Sigmoid colon (tissue), 4 donors: ENCODE measurements around the gene TMPRSS13.

ENCODE experiments used
- EP300 ChIP-seq, 4 donors: sonication (generic); formaldehyde crosslinking; IDR thresholded peaks; one replicate each; pipeline ENCODE4 v1.6.1; 2017; ENCODE audit warnings: antibody characterized with exemption in 4 of 4
- POLR2A ChIP-seq, 2 donors: fragments of 450-650 bp; IDR thresholded peaks; one replicate each; pipeline ENCODE4 v1.6.1; 2016; ENCODE audit warnings: antibody characterized with exemption in 2 of 2, mild to moderate bottlenecking in 2 of 2, moderate library complexity in 2 of 2
- POLR2AphosphoS5 ChIP-seq, 4 donors: sonication (generic); formaldehyde crosslinking; IDR thresholded peaks; one replicate each; pipeline ENCODE4 v1.6.1; 2017; ENCODE audit warnings: antibody characterized with exemption in 4 of 4
- TF ChIP-seq, protein P1 (sequence below), 4 experiments: fragments of 450-650 bp in 3 of 4; fragments of 200-600 bp in 1 of 4; IDR thresholded peaks; one replicate each; pipeline ENCODE4 v1.5.1; 2016 to 2019; ENCODE audit warnings: antibody characterized with exemption in 4 of 4, mild to moderate bottlenecking in 3 of 4, moderate library complexity in 2 of 4

DNA sequence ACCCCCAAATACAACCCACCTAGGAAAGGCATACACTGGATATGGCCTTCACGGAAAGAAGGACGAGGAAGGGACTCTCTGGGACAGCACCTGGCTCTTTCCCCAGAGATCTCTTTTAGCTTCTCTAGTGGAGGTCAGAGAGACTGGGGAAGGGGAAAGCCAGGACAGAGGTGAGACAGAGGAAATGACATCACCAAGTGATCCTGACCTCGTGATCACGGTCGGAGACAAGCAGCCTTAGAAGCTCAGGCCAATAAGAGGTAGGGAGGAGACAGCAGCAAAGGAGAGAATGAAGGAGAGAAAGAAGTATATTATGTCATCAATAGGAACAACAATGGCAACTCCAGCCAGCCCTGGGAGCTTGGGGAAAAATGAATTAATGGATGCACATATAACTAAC lies 15.4 kb upstream of the TMPRSS13 start:
- TF ChIP-seq, protein P1, sequence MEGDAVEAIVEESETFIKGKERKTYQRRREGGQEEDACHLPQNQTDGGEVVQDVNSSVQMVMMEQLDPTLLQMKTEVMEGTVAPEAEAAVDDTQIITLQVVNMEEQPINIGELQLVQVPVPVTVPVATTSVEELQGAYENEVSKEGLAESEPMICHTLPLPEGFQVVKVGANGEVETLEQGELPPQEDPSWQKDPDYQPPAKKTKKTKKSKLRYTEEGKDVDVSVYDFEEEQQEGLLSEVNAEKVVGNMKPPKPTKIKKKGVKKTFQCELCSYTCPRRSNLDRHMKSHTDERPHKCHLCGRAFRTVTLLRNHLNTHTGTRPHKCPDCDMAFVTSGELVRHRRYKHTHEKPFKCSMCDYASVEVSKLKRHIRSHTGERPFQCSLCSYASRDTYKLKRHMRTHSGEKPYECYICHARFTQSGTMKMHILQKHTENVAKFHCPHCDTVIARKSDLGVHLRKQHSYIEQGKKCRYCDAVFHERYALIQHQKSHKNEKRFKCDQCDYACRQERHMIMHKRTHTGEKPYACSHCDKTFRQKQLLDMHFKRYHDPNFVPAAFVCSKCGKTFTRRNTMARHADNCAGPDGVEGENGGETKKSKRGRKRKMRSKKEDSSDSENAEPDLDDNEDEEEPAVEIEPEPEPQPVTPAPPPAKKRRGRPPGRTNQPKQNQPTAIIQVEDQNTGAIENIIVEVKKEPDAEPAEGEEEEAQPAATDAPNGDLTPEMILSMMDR (IDR thresholded peaks at IDR 0.05) = no peak
- TF ChIP-seq EP300 (IDR thresholded peaks at IDR 0.05) = no peak
- TF ChIP-seq POLR2A (IDR thresholded peaks at IDR 0.05) = no peak
- no peak for TF ChIP-seq POLR2AphosphoS5 (IDR thresholded peaks at IDR 0.05)
